Activated T-cell treated with anti-CD3 and anti-CD28 coated beads, Interleukin-2, amount 50 U/mL, for 4 hours (primary cell): Measurements from ENCODE around the gene EXD3. TPM values are rescaled to one million over a fixed set of nuclear protein-coding genes. Genes with fewer than 3 reads are reported as not detected.

Experiments
- ATAC-seq, 2 donors: fragments of 200-7000 bp; cut with Tn5 transposase; one replicate each; pipeline ENCODE4 v1.10.0; 2021
- DNase-seq: peaks from one replicate; pipeline ENCODE4 v3.0.0-alpha.2; 2020
- H3K27me3 Mint-ChIP-seq: one replicate; pipeline ENCODE4 v1.8.0; 2021; ENCODE audit warnings: low read depth, mixed read lengths
- H3K36me3 Mint-ChIP-seq: one replicate; pipeline ENCODE4 v1.8.0; 2022; ENCODE audit warnings: mixed read lengths; ENCODE audit not compliant: insufficient read depth
- H3K4me1 Mint-ChIP-seq: one replicate; pipeline ENCODE4 v1.8.0; 2021; ENCODE audit warnings: low read depth, mixed read lengths
- H3K4me3 Mint-ChIP-seq: one replicate; pipeline ENCODE4 v1.8.0; 2021; ENCODE audit warnings: mild to moderate bottlenecking, moderate library complexity, mixed read lengths
- H3K9me3 Mint-ChIP-seq: one replicate; pipeline ENCODE4 v1.8.0; 2021; ENCODE audit warnings: mixed read lengths
- total RNA-seq, 3 donors: library from RNA; stranded (reverse); gene quantifications; one replicate each; pipeline ENCODE4 v1.2.1, GENCODE V29; 2021

The EXD3 gene
- total RNA-seq, 3 donors from 2014 or later = 1.7 to 2.8 (median 2.5) TPM

GRCh38 chr9:137358126-137358525, 64.8 kb downstream of the EXD3 start:
- Mint-ChIP-seq H3K36me3 (peaks cover 3% of the 10 kb centered on the region), H3K4me3 (no peak overlapping the region), H3K4me1 (no peaks in the 10 kb centered on the region), H3K27me3 (no peaks in the 10 kb centered on the region), H3K9me3 (peaks cover 9% of the 10 kb centered on the region)
- ATAC-seq (no peak), DNase-seq (no peak)

DNA sequence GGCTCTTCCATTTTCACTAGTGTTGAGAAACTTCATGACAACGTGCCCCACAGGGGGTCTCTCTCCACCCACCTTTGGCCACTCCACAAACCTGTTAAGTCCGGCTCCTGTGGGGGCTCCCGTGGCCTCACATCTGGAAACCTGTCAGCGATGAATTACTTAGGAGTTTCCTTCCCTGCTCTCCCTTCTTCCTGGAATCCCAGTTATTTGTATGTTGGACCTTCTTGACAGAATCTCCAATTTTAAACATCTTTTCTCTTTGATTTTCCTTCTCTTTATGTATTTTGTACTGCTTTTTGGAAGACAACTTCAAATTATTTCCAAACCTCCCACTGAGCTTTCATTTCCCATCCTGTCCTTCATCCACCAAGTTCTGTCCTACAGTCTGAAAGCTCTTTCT, 65.8 kb downstream of the EXD3 start:
- Mint-ChIP-seq H3K4me3 (no peak overlapping the region), H3K9me3 (peaks cover 9% of the 10 kb centered on the region), H3K27me3 (no peaks in the 10 kb centered on the region), H3K4me1 (no peaks in the 10 kb centered on the region), H3K36me3 (peaks cover 3% of the 10 kb centered on the region)
- DNase-seq = no peak
- no peak for ATAC-seq

- Mint-ChIP-seq H3K4me3 (no peak overlapping the region), H3K36me3 (peaks cover 3% of the 10 kb centered on the region), H3K4me1 (no peaks in the 10 kb centered on the region), H3K9me3 (peaks cover 9% of the 10 kb centered on the region), H3K27me3 (no peaks in the 10 kb centered on the region)
- no peak for ATAC-seq
- no peak for DNase-seq
Measured at GRCh38 chr9:137355761-137356365, 67.1 kb downstream of the EXD3 start.

- no peaks in the 10 kb centered on the region for H3K27me3 Mint-ChIP-seq
- no peaks in the 10 kb centered on the region for H3K4me1 Mint-ChIP-seq
- H3K4me3 Mint-ChIP-seq = no peak overlapping the region
- H3K9me3 Mint-ChIP-seq = peaks cover 9% of the 10 kb centered on the region
- H3K36me3 Mint-ChIP-seq = peaks cover 3% of the 10 kb centered on the region
- ATAC-seq = no peak
- no peak for DNase-seq
Measured at GRCh38 chr9:137354845-137355760, 67.9 kb downstream of the EXD3 start.

DNA sequence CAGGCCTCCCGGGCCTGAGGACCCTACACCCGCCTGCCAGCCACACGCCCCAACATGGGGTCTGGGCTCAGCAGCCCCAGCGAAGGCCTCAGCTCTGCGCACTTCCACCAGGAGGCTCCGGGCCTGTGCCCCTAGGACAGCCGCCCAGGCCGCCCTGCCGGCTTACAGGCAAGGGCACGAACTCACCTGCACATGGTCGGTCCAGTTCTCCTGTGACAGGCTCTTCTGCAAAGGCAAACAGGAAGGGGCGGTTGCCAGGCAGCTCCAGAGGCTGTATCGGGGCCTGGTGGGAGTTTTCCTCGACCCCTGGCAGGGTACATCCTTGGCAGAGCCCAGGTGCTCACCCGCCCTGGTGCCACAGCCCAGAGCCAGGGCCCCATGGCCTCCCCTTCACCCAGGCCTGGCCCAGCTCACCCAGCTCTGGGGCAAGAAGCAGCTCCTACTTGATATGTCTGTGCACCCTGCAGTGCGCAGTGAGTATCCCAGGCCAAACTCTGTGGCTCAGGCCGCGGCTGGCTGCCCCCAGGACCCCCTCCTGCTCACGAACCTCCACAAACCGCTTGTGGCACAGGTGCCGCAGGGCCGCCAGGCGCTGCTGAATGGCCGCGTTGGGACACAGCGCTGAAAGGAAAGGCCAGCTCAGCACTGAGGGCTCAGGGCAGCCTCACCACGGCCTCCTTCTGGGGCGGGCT, 68.7 kb downstream of the EXD3 start:
- H3K4me3 Mint-ChIP-seq = no peak overlapping the region
- H3K36me3 Mint-ChIP-seq = peaks cover 3% of the 10 kb centered on the region
- no peak for ATAC-seq

GRCh38 chr9:137353223-137354152, 69.5 kb downstream of the EXD3 start:
- no peak overlapping the region for H3K4me3 Mint-ChIP-seq
- peaks cover 3% of the 10 kb centered on the region for H3K36me3 Mint-ChIP-seq
- H3K27me3 Mint-ChIP-seq = no peaks in the 10 kb centered on the region
- peaks cover 9% of the 10 kb centered on the region for H3K9me3 Mint-ChIP-seq
- no peaks in the 10 kb centered on the region for H3K4me1 Mint-ChIP-seq
- ATAC-seq = no peak
- no peak for DNase-seq

More for the DNA sequence above, 68.7 kb downstream of the EXD3 start:
- peaks cover 9% of the 10 kb centered on the region for H3K9me3 Mint-ChIP-seq
- H3K27me3 Mint-ChIP-seq = no peaks in the 10 kb centered on the region
- H3K4me1 Mint-ChIP-seq = no peaks in the 10 kb centered on the region
- no peak for DNase-seq

DNA sequence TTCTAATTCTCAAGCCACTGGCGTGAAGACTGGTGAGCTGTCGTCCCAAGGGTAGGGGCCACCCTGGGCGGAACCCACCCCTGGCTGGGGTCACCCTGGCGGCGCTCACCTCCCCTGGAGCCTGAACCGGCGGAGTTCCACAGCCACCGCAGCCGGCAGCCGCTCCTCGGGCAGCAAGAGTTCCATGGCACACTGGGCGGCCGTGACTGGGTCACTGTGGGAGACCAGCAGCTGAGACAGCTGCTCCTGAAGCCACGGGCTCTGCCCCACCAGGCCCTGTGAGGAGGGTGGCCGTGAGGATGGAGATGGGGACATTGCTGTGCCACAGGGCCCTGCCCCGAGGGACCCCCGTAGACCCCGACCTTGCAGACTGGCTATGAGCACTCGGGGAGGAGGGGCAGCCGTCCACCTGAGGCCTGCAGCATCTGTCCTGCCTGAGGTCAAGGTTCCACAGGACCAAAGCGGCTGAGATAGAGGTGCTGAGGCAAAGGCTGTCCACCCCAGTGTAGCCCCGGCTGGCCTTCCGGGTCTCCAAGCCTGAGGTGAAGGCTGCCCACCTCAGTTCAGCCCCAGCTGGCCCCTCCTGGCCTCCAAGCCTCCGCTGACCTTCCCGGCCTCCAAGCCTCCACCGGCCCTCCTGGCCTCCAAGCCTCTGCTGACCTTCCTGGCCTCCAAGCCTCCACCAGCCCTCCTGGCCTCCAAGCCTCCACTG, 70.3 kb downstream of the EXD3 start:
- Mint-ChIP-seq H3K27me3 (no peaks in the 10 kb centered on the region), H3K9me3 (peaks cover 9% of the 10 kb centered on the region), H3K36me3 (peaks cover 3% of the 10 kb centered on the region), H3K4me1 (no peaks in the 10 kb centered on the region), H3K4me3 (no peak overlapping the region)
- no peak for ATAC-seq
- no peak for DNase-seq

DNA sequence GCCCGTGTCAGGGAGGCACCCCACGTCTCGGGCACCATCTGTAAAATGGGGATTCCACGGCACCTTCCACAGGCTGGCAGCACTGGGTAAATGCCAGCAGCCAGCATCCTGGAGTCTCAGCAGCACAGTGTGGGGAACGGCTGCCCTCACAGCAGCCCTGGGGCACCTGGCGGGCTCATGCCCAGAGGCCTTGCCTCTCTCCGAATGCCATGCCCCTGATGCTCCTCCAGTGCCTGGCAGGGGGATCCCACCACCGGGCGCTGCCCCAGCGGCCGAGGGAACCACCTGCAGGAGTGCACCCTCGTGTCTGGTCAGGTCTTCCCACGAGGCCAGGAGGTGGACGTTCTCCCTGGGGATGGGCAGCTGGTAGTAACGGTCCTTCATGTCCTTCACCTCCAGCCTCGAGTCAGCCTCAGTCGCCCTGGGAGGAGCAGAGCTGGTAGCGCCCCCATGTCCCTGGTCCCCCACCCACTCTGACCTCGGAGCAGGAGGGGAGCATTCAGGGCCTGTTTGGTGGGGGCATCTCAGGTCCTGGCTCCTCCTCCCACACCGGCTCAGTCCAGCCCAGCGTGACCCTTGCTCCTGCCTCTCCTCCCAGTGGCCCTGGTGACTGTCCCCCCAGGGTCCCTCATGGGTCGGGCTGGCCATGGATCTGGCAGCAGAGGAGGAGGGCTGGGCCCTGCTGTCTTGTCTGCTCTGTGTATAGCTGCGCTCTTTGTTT, 71.0 kb downstream of the EXD3 start:
- Mint-ChIP-seq H3K36me3 (no peaks in the 10 kb centered on the region), H3K4me1 (no peaks in the 10 kb centered on the region), H3K9me3 (peaks cover 3% of the 10 kb centered on the region), H3K27me3 (no peaks in the 10 kb centered on the region), H3K4me3 (no peak overlapping the region)
- ATAC-seq (no peak), DNase-seq (no peak)

- H3K36me3 Mint-ChIP-seq = peaks cover 3% of the 10 kb centered on the region
- no peak for ATAC-seq
- H3K9me3 Mint-ChIP-seq = peaks cover 3% of the 10 kb centered on the region
- no peaks in the 10 kb centered on the region for H3K27me3 Mint-ChIP-seq
- H3K4me3 Mint-ChIP-seq = no peak overlapping the region
- H3K4me1 Mint-ChIP-seq = no peaks in the 10 kb centered on the region
- no peak for DNase-seq
Measured at GRCh38 chr9:137350696-137351584, 72.0 kb downstream of the EXD3 start.

- no peaks in the 10 kb centered on the region for H3K4me1 Mint-ChIP-seq
- H3K9me3 Mint-ChIP-seq = peaks cover 3% of the 10 kb centered on the region
- H3K36me3 Mint-ChIP-seq = peaks cover 5% of the 10 kb centered on the region
- H3K27me3 Mint-ChIP-seq = no peaks in the 10 kb centered on the region
- no peak for ATAC-seq
- no peak for DNase-seq
- no peak overlapping the region for H3K4me3 Mint-ChIP-seq
Measured at GRCh38 chr9:137349471-137350033, 73.4 kb downstream of the EXD3 start.

DNA sequence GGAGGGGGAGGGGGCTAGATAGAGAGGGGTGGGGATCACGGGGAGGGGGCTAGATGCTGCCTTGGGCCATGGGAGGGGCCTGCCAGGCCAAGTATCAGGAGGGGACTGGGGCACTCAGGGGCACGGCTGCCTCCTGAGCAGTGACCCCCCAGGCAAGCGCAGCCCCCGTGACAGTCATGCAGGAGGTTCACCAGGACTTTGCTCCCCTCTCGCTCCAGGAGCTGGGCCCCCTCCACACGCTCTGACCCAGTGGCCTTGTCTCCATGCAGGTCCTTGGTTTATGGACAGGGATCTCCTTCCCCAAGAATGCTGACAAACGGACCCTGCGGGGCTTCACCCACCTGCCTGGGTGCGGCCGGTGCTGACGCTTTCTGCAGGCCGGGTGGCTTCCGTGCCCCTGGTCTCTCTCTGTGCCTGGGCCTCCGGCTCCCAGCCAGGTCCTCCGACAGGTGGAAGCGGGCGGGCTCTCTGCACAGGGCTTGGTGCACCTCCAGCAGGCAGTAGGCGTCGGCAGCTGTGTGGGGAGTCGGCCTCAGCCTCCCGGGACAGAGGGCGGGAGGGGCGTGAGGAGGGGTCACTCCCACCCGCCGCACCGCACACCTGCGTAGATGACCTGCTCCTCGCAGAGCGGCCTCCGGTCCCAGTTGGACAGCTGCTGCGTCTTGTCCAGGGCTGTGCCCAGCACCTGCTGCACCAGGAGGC, 74.0 kb downstream of the EXD3 start:
- Mint-ChIP-seq H3K4me3 (no peak overlapping the region), H3K36me3 (peaks cover 7% of the 10 kb centered on the region), H3K27me3 (no peaks in the 10 kb centered on the region), H3K4me1 (no peaks in the 10 kb centered on the region), H3K9me3 (peaks cover 3% of the 10 kb centered on the region)
- DNase-seq (no peak), ATAC-seq (no peak)
